Measurements from ENCODE around the gene C3AR1.
A peak's percentile ranks its signal among the peaks of the same experiment; 100 is the strongest.
"Not testable (repeated sequence)": the region's sequence is repeated elsewhere in the genome, so short reads cannot be mapped to it uniquely, and the experiment has no call there.

The C3AR1 gene

GRCh38 chr12:8065991-8066594, at the start of gene C3AR1:
Gene C3AR1 (minus strand): TSS chr12:8066359. CDS start chr12:8060185, 6,174 bp downstream.
- peak; percentile 74 for DNase-seq (ENCODE audit: low spot score)

- not testable (repeated sequence) for DNase-seq (ENCODE audit: low spot score)
Observed at GRCh38 chr12:8113117-8113516, 47.0 kb upstream of the C3AR1 start.

- peak; percentile 80 for DNase-seq (ENCODE audit: low spot score)
Observed at GRCh38 chr12:8108808-8109398, 42.7 kb upstream of the C3AR1 start.

GRCh38 chr12:8099235-8099634, 33.1 kb upstream of the C3AR1 start:
- DNase-seq (ENCODE audit: low spot score), result no peak

- no peak for DNase-seq (ENCODE audit: low spot score)
Observed at GRCh38 chr12:8096281-8096915, 30.2 kb upstream of the C3AR1 start.

GRCh38 chr12:8093291-8093690, 27.1 kb upstream of the C3AR1 start:
- DNase-seq (ENCODE audit: low spot score), result no peak

GRCh38 chr12:8089716-8090115, 23.6 kb upstream of the C3AR1 start:
- no peak for DNase-seq (ENCODE audit: low spot score)

- not testable (repeated sequence) for DNase-seq (ENCODE audit: low spot score)
Observed at GRCh38 chr12:8089277-8089676, 23.1 kb upstream of the C3AR1 start.

- peak; percentile 53 for DNase-seq (ENCODE audit: low spot score)
Observed at GRCh38 chr12:8088574-8088973, 22.4 kb upstream of the C3AR1 start.

GRCh38 chr12:8087666-8088065, 21.5 kb upstream of the C3AR1 start:
- DNase-seq (ENCODE audit: low spot score), result peak; percentile 17

GRCh38 chr12:8084351-8084750, 18.2 kb upstream of the C3AR1 start:
- not testable (repeated sequence) for DNase-seq (ENCODE audit: low spot score)

- DNase-seq (ENCODE audit: low spot score), result no peak
Observed at GRCh38 chr12:8082808-8083100, 16.6 kb upstream of the C3AR1 start.

GRCh38 chr12:8081251-8081920, 15.2 kb upstream of the C3AR1 start:
- peak; percentile 28 for DNase-seq (ENCODE audit: low spot score)

GRCh38 chr12:8080120-8080519, 14.0 kb upstream of the C3AR1 start:
- no peak for DNase-seq (ENCODE audit: low spot score)

- DNase-seq (ENCODE audit: low spot score), result no peak
Observed at GRCh38 chr12:8078916-8079315, 12.8 kb upstream of the C3AR1 start.

- DNase-seq (ENCODE audit: low spot score), result peak; percentile 78
Observed at GRCh38 chr12:8078398-8078797, 12.2 kb upstream of the C3AR1 start.

- DNase-seq (ENCODE audit: low spot score), result no peak
Observed at GRCh38 chr12:8077207-8077606, 11.0 kb upstream of the C3AR1 start.

- DNase-seq (ENCODE audit: low spot score), result no peak
Observed at GRCh38 chr12:8076366-8076765, 10.2 kb upstream of the C3AR1 start.

- no peak for DNase-seq (ENCODE audit: low spot score)
Observed at GRCh38 chr12:8075935-8076334, 9.8 kb upstream of the C3AR1 start.

- DNase-seq (ENCODE audit: low spot score), result not testable (repeated sequence)
Observed at GRCh38 chr12:8071820-8072219, 5.7 kb upstream of the C3AR1 start.

- no peak for DNase-seq (ENCODE audit: low spot score)
Observed at GRCh38 chr12:8069582-8069981, 3.4 kb upstream of the C3AR1 start.

- no peak for DNase-seq (ENCODE audit: low spot score)
Observed at GRCh38 chr12:8064131-8064530, 2.0 kb downstream of the C3AR1 start.

GRCh38 chr12:8058506-8058905, 7.7 kb downstream of the C3AR1 start:
- no peak for DNase-seq (ENCODE audit: low spot score)

Data from CD4-positive, alpha-beta T cell treated with Interleukin-15 for 4 hours (primary cell).